Activated CD8-positive, alpha-beta memory T cell treated with anti-CD3 and anti-CD28 coated beads, Interleukin-2, amount 10 ng/mL, durations not matched to agents 7 days and 5 days (primary cell): Measurements from ENCODE around the gene ZNF10. TPM values are rescaled to one million over a fixed set of nuclear protein-coding genes. Genes with fewer than 3 reads are reported as not detected.

Experiments
- ATAC-seq: fragments of 150-1000 bp; cut with Tn5 transposase; one replicate; pipeline ENCODE4 v1.10.0; 2021; ENCODE audit warnings: moderate library complexity
- CTCF ChIA-PET: fragments of 350-600 bp; sonication (Branson Sonifier 250); formaldehyde crosslinking; loops from one replicate; lab custom pipeline; 2021; ENCODE audit warnings: antibody characterized with exemption; lab: Charles Lee
- DNase-seq: peaks from one replicate; pipeline ENCODE4 v3.0.0-alpha.2; 2020
- H3K27ac Mint-ChIP-seq: one replicate; pipeline ENCODE4 v1.8.0; 2021; ENCODE audit warnings: mild to moderate bottlenecking, mixed read lengths
- H3K27me3 Mint-ChIP-seq: one replicate; pipeline ENCODE4 v1.8.0; 2021; ENCODE audit warnings: mixed read lengths
- H3K36me3 Mint-ChIP-seq: one replicate; pipeline ENCODE4 v1.8.0; 2021; ENCODE audit warnings: mild to moderate bottlenecking, mixed read lengths
- H3K4me1 Mint-ChIP-seq: one replicate; pipeline ENCODE4 v1.8.0; 2021; ENCODE audit warnings: mixed read lengths
- H3K4me3 Mint-ChIP-seq: one replicate; pipeline ENCODE4 v1.8.0; 2021; ENCODE audit warnings: mild to moderate bottlenecking, moderate library complexity, mixed read lengths
- H3K9me3 Mint-ChIP-seq: one replicate; pipeline ENCODE4 v1.8.0; 2022; ENCODE audit warnings: low read depth, mixed read lengths
- total RNA-seq, 2 experiments: library from RNA; stranded (reverse); gene quantifications; one replicate each; pipeline ENCODE4 v1.2.3, GENCODE V29; 2021

ZNF10 gene
- total RNA-seq, 2 experiments from 2014 or later = 7.7 to 7.9 TPM

- CTCF ChIA-PET = interaction anchor here (2.0 kb wide), 1 partner anchor 23 kb away, joined by 5 read pairs; the partner anchor contains the start of gene ZNF268
- H3K4me1 Mint-ChIP-seq = no peaks in the 10 kb centered on the region
- peaks cover 59% of the 10 kb centered on the region for H3K9me3 Mint-ChIP-seq
- no peak overlapping the region for H3K27ac Mint-ChIP-seq
- peaks cover 60% of the 10 kb centered on the region for H3K36me3 Mint-ChIP-seq
- H3K27me3 Mint-ChIP-seq = no peaks in the 10 kb centered on the region
- H3K4me3 Mint-ChIP-seq = no peak overlapping the region
- DNase-seq (no peak), ATAC-seq (no peak)
Measured at GRCh38 chr12:133204264-133204603, 73.8 kb downstream of the ZNF10 start.

DNA sequence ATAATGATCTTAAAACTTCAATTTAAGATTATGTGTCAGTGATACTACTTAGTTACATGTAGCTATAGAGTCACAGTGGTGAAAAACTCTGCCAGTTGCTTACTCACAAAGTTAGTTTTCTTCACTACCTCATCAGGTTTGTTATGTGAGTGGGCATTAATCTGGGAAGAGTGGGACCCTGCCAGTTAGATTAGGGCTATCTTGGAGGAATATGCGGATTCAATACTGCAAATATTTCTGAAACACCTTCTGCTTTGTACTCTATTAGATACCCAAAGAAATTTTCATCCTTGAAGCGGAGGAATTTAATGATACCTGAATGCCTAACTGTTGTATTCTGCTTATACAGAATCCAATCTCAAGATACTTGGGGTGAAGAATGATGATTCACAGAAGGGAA lies 76.0 kb downstream of the ZNF10 start:
- H3K4me1 Mint-ChIP-seq = no peaks in the 10 kb centered on the region
- CTCF ChIA-PET = no interaction called here
- no peaks in the 10 kb centered on the region for H3K27me3 Mint-ChIP-seq
- no peak overlapping the region for H3K4me3 Mint-ChIP-seq
- no peak for ATAC-seq
- DNase-seq = no peak
- peaks cover 44% of the 10 kb centered on the region for H3K36me3 Mint-ChIP-seq
- peaks cover 55% of the 10 kb centered on the region for H3K9me3 Mint-ChIP-seq
- H3K27ac Mint-ChIP-seq = no peak overlapping the region

Other genes with a start within 250 kb of the ZNF10 start
- 10 to 100 TPM; 87.7 to 89.7 TPM for gene CHFR, start 243.0 kb upstream of the ZNF10 start, total RNA-seq
- 10 to 100 TPM in 1 of 2 experiments, 1 to 10 TPM in 1; 8.9 to 10.0 TPM for gene ZNF605, start 174.3 kb upstream of the ZNF10 start, total RNA-seq
- gene ZNF26, start 144.3 kb upstream of the ZNF10 start, total RNA-seq = 10 to 100 TPM; 14.6 to 22.1 TPM
- 10 to 100 TPM; 22.5 to 23.1 TPM for gene ZNF84, start 93.1 kb upstream of the ZNF10 start, total RNA-seq
- 10 to 100 TPM; 11.2 to 13.6 TPM for gene ZNF140, start 49.7 kb upstream of the ZNF10 start, total RNA-seq
- gene ZNF891, start 353 bp upstream of the ZNF10 start, total RNA-seq = 1 to 10 TPM; 2.0 to 2.3 TPM
- gene ZNF268, start 50.9 kb downstream of the ZNF10 start, total RNA-seq = 10 to 100 TPM; 18.6 to 19.9 TPM
- gene ANHX, start 105.2 kb downstream of the ZNF10 start, total RNA-seq = not detected